T1000 (cell line): Measurements from ENCODE around the gene AMACR.
"Not testable (repeated sequence)": the region's sequence is repeated elsewhere in the genome, so short reads cannot be mapped to it uniquely, and the experiment has no call there.

Source experiments
- DNase-seq: peaks from one replicate; lab custom pipeline; 2025; ENCODE audit warnings: mixed read lengths; lab: John Stamatoyannopoulos, UW

AMACR gene

GRCh38 chr5:33968211-33969005 lies 39.4 kb downstream of the AMACR start:
- no peak for DNase-seq

GRCh38 chr5:33966805-33967204 lies 41.0 kb downstream of the AMACR start:
- no peak for DNase-seq

- no peak for DNase-seq
Measured at GRCh38 chr5:33964132-33964700, 43.6 kb downstream of the AMACR start.

GRCh38 chr5:33958176-33958575 lies 49.7 kb downstream of the AMACR start:
- no peak for DNase-seq

- DNase-seq, result no peak
Measured at GRCh38 chr5:33957577-33958150, 50.2 kb downstream of the AMACR start.

- not testable (repeated sequence) for DNase-seq
Measured at GRCh38 chr5:33952175-33952574, 55.7 kb downstream of the AMACR start.

- DNase-seq, result no peak
Measured at GRCh38 chr5:33944543-33945132, 63.2 kb downstream of the AMACR start.

- no peak for DNase-seq
Measured at GRCh38 chr5:33941090-33941489, 66.8 kb downstream of the AMACR start.

- DNase-seq, result no peak
Measured at GRCh38 chr5:33939556-33940262, 68.1 kb downstream of the AMACR start.

GRCh38 chr5:33938881-33939280 lies 69.0 kb downstream of the AMACR start:
- DNase-seq, result no peak

GRCh38 chr5:33938507-33938796 lies 69.4 kb downstream of the AMACR start:
- no peak for DNase-seq

- DNase-seq, result no peak
Measured at GRCh38 chr5:33937707-33938506, 69.9 kb downstream of the AMACR start.

GRCh38 chr5:33937017-33937706 lies 70.7 kb downstream of the AMACR start:
- DNase-seq, result no peak

GRCh38 chr5:33936381-33937016 lies 71.4 kb downstream of the AMACR start, which contains the start of gene RXFP3:
RXFP3 (plus strand) TSS chr5:33936386; CDS start chr5:33936741, 355 bp downstream.
- DNase-seq, result no peak
